RWPE2 (cell line): ENCODE data around the gene KCNJ2.

Experiments used
- ATAC-seq: fragments of 200-7000 bp; cut with Tn5 transposase; 3 replicates; pipeline ENCODE4 v1.9.1; 2021; ENCODE audit warnings: low read depth
- DNase-seq: peaks from one replicate; pipeline ENCODE4 v3.0.0-alpha.2; 2020; ENCODE audit warnings: low spot score
- H3K27ac ChIP-seq: fragments of 450-650 bp; 2 replicates; pipeline ENCODE4 v1.5.1; 2017; ENCODE audit warnings: mild to moderate bottlenecking; ENCODE audit not compliant: poor library complexity, severe bottlenecking
- H3K27me3 ChIP-seq: fragments of 250-450 bp; sonication (Bioruptor Pico); 2 replicates; pipeline ENCODE4 v1.5.1; 2021; ENCODE audit warnings: mild to moderate bottlenecking, moderate library complexity; ENCODE audit not compliant: insufficient read depth, poor library complexity, severe bottlenecking
- H3K36me3 ChIP-seq: fragments of 250-450 bp; sonication (Bioruptor Pico); 2 replicates; pipeline ENCODE4 v1.5.1; 2020; ENCODE audit warnings: low read depth, mild to moderate bottlenecking, moderate library complexity
- H3K4me1 ChIP-seq: fragments of 250-450 bp; sonication (Bioruptor Pico); 2 replicates; pipeline ENCODE4 v1.5.1; 2021; ENCODE audit warnings: mild to moderate bottlenecking, moderate library complexity; ENCODE audit not compliant: insufficient read depth, poor library complexity, severe bottlenecking
- H3K4me3 ChIP-seq: fragments of 250-450 bp; sonication (Bioruptor Pico); 2 replicates; pipeline ENCODE4 v1.5.1; 2021; ENCODE audit warnings: mild to moderate bottlenecking, moderate library complexity; ENCODE audit not compliant: severe bottlenecking
- H3K9me3 ChIP-seq: fragments of 250-450 bp; sonication (Bioruptor Pico); 2 replicates; pipeline ENCODE4 v1.5.1; 2021; ENCODE audit warnings: mild to moderate bottlenecking, moderate library complexity; ENCODE audit not compliant: severe bottlenecking
- CTCF ChIP-seq: fragments of 450-650 bp; IDR thresholded peaks from one replicate; pipeline ENCODE4 v1.5.1; 2017; ENCODE audit warnings: mild to moderate bottlenecking, moderate library complexity; ENCODE audit not compliant: poor library complexity, severe bottlenecking

KCNJ2 gene

GRCh38 chr17:70183508-70183907, 14.2 kb downstream of the KCNJ2 start:
- H3K4me1 ChIP-seq = peaks cover 26% of the 10 kb centered on the region
- H3K36me3 ChIP-seq = no peaks in the 10 kb centered on the region
- ATAC-seq (no peak), DNase-seq (no peak)
- no peak overlapping the region for H3K4me3 ChIP-seq
- no peaks in the 10 kb centered on the region for H3K27me3 ChIP-seq
- TF ChIP-seq CTCF = no peak
- H3K27ac ChIP-seq = no peak overlapping the region
- no peaks in the 10 kb centered on the region for H3K9me3 ChIP-seq

- no peaks in the 10 kb centered on the region for H3K9me3 ChIP-seq
- no peak for TF ChIP-seq CTCF
- no peaks in the 10 kb centered on the region for H3K27me3 ChIP-seq
- DNase-seq (no peak), ATAC-seq (no peak)
- H3K4me3 ChIP-seq = no peak overlapping the region
- no peaks in the 10 kb centered on the region for H3K36me3 ChIP-seq
- H3K4me1 ChIP-seq = peaks cover 26% of the 10 kb centered on the region
- H3K27ac ChIP-seq = no peak overlapping the region
Measured at GRCh38 chr17:70184207-70184606, 14.9 kb downstream of the KCNJ2 start.

GRCh38 chr17:70184770-70185169, 15.4 kb downstream of the KCNJ2 start:
- Histone ChIP-seq H3K9me3 (no peaks in the 10 kb centered on the region), H3K36me3 (no peaks in the 10 kb centered on the region), H3K27ac (peak overlapping the region; percentile 24), H3K4me1 (peaks cover 26% of the 10 kb centered on the region), H3K27me3 (no peaks in the 10 kb centered on the region), H3K4me3 (no peak overlapping the region)
- TF ChIP-seq CTCF = no peak
- DNase-seq = no peak
- ATAC-seq = peak; percentile 91

- H3K9me3 ChIP-seq = no peaks in the 10 kb centered on the region
- no peaks in the 10 kb centered on the region for H3K27me3 ChIP-seq
- TF ChIP-seq CTCF = no peak
- no peak for ATAC-seq
- DNase-seq = no peak
- H3K4me3 ChIP-seq = no peak overlapping the region
- H3K4me1 ChIP-seq = peaks cover 26% of the 10 kb centered on the region
- no peaks in the 10 kb centered on the region for H3K36me3 ChIP-seq
- H3K27ac ChIP-seq = peak overlapping the region; percentile 24
Measured at GRCh38 chr17:70185285-70185684, 16.0 kb downstream of the KCNJ2 start.

- peaks cover 29% of the 10 kb centered on the region for H3K4me1 ChIP-seq
- no peak for TF ChIP-seq CTCF
- H3K4me3 ChIP-seq = no peak overlapping the region
- H3K27ac ChIP-seq = no peak overlapping the region
- DNase-seq (no peak), ATAC-seq (peak; percentile 68; the same call in 2 of the 3 replicates)
- no peaks in the 10 kb centered on the region for H3K27me3 ChIP-seq
- no peaks in the 10 kb centered on the region for H3K9me3 ChIP-seq
- no peaks in the 10 kb centered on the region for H3K36me3 ChIP-seq
Measured at GRCh38 chr17:70187383-70187782, 18.1 kb downstream of the KCNJ2 start.
